Stimulated activated CD8-positive, alpha-beta memory T cell treated with anti-CD3 and anti-CD28 coated beads, Interleukin-12 subunit alpha, Interleukin-12 subunit beta, amount 100 ng/mL, for 24 hours (primary cell): ENCODE results near the gene SCN4B.

Source experiments
- DNase-seq: peaks from one replicate; pipeline ENCODE4 v3.0.0-alpha.2; 2020; ENCODE audit errors: extremely low read depth

The SCN4B gene

GRCh38 chr11:118152020-118152551, 537 bp downstream of the SCN4B start:
- DNase-seq = no peak

GRCh38 chr11:118151431-118151830, 1.2 kb downstream of the SCN4B start:
- DNase-seq = no peak

- DNase-seq = no peak
Observed at GRCh38 chr11:118149493-118149892, 3.1 kb downstream of the SCN4B start.

- DNase-seq = no peak
Observed at GRCh38 chr11:118148856-118149255, 3.8 kb downstream of the SCN4B start.

- no peak for DNase-seq
Observed at GRCh38 chr11:118148240-118148639, 4.4 kb downstream of the SCN4B start.

- no peak for DNase-seq
Observed at GRCh38 chr11:118147502-118147901, 5.1 kb downstream of the SCN4B start.

- DNase-seq = no peak
Observed at GRCh38 chr11:118146554-118146953, 6.1 kb downstream of the SCN4B start.

- peak; percentile 64 for DNase-seq
Observed at GRCh38 chr11:118145285-118146227, 7.1 kb downstream of the SCN4B start.

GRCh38 chr11:118144301-118145268, 8.0 kb downstream of the SCN4B start:
- no peak for DNase-seq

GRCh38 chr11:118143661-118144185, 8.9 kb downstream of the SCN4B start:
- no peak for DNase-seq

- no peak for DNase-seq
Observed at GRCh38 chr11:118142809-118143208, 9.8 kb downstream of the SCN4B start.

- no peak for DNase-seq
Observed at GRCh38 chr11:118142081-118142480, 10.5 kb downstream of the SCN4B start.

GRCh38 chr11:118139578-118139977, 13.0 kb downstream of the SCN4B start:
- DNase-seq = no peak

- DNase-seq = no peak
Observed at GRCh38 chr11:118138839-118139420, 13.7 kb downstream of the SCN4B start.

- no peak for DNase-seq
Observed at GRCh38 chr11:118136801-118137200, 15.8 kb downstream of the SCN4B start.

GRCh38 chr11:118136341-118136740, 16.3 kb downstream of the SCN4B start:
- no peak for DNase-seq

GRCh38 chr11:118135796-118136165, 16.8 kb downstream of the SCN4B start:
- DNase-seq = no peak

- DNase-seq = no peak
Observed at GRCh38 chr11:118135051-118135795, 17.4 kb downstream of the SCN4B start.

GRCh38 chr11:118133816-118134215, 18.8 kb downstream of the SCN4B start:
- DNase-seq = no peak

- no peak for DNase-seq
Observed at GRCh38 chr11:118132385-118133151, 20.1 kb downstream of the SCN4B start.
